ENCODE measurements around the gene LILRB4. TPM values are rescaled to one million over a fixed set of nuclear protein-coding genes. Genes with fewer than 3 reads are reported as not detected.
"Not testable (repeated sequence)": the region's sequence is repeated elsewhere in the genome, so short reads cannot be mapped to it uniquely, and the experiment has no call there.

Gene LILRB4
- total RNA-seq, 1 experiment from 2014 or later, result not detected

GRCh38 chr19:54622431-54622830 lies 40.4 kb upstream of the LILRB4 start:
- ATAC-seq, result no peak
- POLR2A ChIA-PET, result no interaction called here
- H3K36me3 Mint-ChIP-seq, result peaks cover 52% of the 10 kb centered on the region
- no peak for DNase-seq (ENCODE audit: low spot score)
- H3K4me3 Mint-ChIP-seq, result no peak overlapping the region
- H3K4me1 Mint-ChIP-seq, result no peaks in the 10 kb centered on the region
- TF ChIP-seq, protein P1, sequence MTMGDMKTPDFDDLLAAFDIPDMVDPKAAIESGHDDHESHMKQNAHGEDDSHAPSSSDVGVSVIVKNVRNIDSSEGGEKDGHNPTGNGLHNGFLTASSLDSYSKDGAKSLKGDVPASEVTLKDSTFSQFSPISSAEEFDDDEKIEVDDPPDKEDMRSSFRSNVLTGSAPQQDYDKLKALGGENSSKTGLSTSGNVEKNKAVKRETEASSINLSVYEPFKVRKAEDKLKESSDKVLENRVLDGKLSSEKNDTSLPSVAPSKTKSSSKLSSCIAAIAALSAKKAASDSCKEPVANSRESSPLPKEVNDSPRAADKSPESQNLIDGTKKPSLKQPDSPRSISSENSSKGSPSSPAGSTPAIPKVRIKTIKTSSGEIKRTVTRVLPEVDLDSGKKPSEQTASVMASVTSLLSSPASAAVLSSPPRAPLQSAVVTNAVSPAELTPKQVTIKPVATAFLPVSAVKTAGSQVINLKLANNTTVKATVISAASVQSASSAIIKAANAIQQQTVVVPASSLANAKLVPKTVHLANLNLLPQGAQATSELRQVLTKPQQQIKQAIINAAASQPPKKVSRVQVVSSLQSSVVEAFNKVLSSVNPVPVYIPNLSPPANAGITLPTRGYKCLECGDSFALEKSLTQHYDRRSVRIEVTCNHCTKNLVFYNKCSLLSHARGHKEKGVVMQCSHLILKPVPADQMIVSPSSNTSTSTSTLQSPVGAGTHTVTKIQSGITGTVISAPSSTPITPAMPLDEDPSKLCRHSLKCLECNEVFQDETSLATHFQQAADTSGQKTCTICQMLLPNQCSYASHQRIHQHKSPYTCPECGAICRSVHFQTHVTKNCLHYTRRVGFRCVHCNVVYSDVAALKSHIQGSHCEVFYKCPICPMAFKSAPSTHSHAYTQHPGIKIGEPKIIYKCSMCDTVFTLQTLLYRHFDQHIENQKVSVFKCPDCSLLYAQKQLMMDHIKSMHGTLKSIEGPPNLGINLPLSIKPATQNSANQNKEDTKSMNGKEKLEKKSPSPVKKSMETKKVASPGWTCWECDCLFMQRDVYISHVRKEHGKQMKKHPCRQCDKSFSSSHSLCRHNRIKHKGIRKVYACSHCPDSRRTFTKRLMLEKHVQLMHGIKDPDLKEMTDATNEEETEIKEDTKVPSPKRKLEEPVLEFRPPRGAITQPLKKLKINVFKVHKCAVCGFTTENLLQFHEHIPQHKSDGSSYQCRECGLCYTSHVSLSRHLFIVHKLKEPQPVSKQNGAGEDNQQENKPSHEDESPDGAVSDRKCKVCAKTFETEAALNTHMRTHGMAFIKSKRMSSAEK (CRISPR knock-in tag; IDR thresholded peaks at IDR 0.05; ENCODE audit: borderline replicate concordance), result no peak
- TF ChIP-seq SP1 (CRISPR knock-in tag; conservative IDR thresholded peaks at IDR 0.05), result no peak
- TF ChIP-seq ZNF396 (CRISPR knock-in tag; IDR thresholded peaks at IDR 0.05; ENCODE audit: borderline replicate concordance), result no peak
- TF ChIP-seq E2F4 (CRISPR knock-in tag; IDR thresholded peaks at IDR 0.05; ENCODE audit: borderline replicate concordance, low read depth), result no peak
- no peak for TF ChIP-seq NFATC4 (CRISPR knock-in tag; IDR thresholded peaks at IDR 0.05)
- TF ChIP-seq, protein P2, sequence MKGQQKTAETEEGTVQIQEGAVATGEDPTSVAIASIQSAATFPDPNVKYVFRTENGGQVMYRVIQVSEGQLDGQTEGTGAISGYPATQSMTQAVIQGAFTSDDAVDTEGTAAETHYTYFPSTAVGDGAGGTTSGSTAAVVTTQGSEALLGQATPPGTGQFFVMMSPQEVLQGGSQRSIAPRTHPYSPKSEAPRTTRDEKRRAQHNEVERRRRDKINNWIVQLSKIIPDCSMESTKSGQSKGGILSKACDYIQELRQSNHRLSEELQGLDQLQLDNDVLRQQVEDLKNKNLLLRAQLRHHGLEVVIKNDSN (CRISPR knock-in tag; IDR thresholded peaks at IDR 0.05), result no peak
- TF ChIP-seq FOXK1 (CRISPR knock-in tag; IDR thresholded peaks at IDR 0.05), result no peak
- TF ChIP-seq ATF3 (CRISPR knock-in tag; conservative IDR thresholded peaks at IDR 0.05), result no peak
- TF ChIP-seq FOXP4 (CRISPR knock-in tag; IDR thresholded peaks at IDR 0.05), result no peak
- TF ChIP-seq ZNF423 (CRISPR knock-in tag; IDR thresholded peaks at IDR 0.05), result no peak
- TF ChIP-seq ZBTB21 (CRISPR knock-in tag; IDR thresholded peaks at IDR 0.05; ENCODE audit: borderline replicate concordance), result no peak
- no peak overlapping the region for H3K27ac Mint-ChIP-seq
- H3K9me3 Mint-ChIP-seq, result peaks cover 66% of the 10 kb centered on the region
- H3K27me3 Mint-ChIP-seq (ENCODE audit: low read depth), result peaks cover 16% of the 10 kb centered on the region
- CTCF ChIA-PET, result no interaction called here

DNA sequence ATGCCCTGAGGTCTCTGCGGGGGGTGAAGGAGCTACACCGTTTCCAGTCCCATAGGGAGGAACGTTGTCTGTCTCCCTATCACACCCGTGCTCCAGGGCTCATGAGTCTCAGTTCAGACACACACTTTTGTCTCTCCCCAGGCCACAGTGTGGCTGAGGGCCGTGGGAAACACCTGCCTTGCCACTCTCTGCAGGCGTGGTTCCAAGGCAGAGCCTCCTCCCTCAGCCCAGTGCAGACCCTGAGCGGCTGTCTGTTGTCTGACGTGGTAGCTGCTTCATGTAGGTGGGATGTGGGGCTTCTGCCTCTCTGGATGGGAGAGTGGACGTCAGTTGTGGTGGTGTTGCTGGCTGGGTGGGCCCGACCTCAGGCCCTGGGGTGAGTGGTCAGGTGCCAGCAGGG lies 38.6 kb upstream of the LILRB4 start:
- Mint-ChIP-seq H3K9me3 (peaks cover 72% of the 10 kb centered on the region), H3K27me3 (ENCODE audit: low read depth) (peaks cover 22% of the 10 kb centered on the region), H3K36me3 (peaks cover 62% of the 10 kb centered on the region)
- H3K4me1 Mint-ChIP-seq; POLR2A ChIA-PET; H3K27ac Mint-ChIP-seq; CTCF ChIA-PET; H3K4me3 Mint-ChIP-seq; ATAC-seq; DNase-seq (ENCODE audit: low spot score): not testable (repeated sequence)

- Mint-ChIP-seq H3K9me3 (peaks cover 75% of the 10 kb centered on the region), H3K36me3 (peaks cover 64% of the 10 kb centered on the region), H3K27me3 (ENCODE audit: low read depth) (peaks cover 22% of the 10 kb centered on the region)
- CTCF ChIA-PET; DNase-seq (ENCODE audit: low spot score); ATAC-seq; H3K27ac Mint-ChIP-seq; H3K4me1 Mint-ChIP-seq; H3K4me3 Mint-ChIP-seq; POLR2A ChIA-PET: not testable (repeated sequence)
Measured at GRCh38 chr19:54624934-54625730, 37.7 kb upstream of the LILRB4 start.
